ENCODE results near the gene XPR1. TPM values are rescaled to one million over a fixed set of nuclear protein-coding genes. Genes with fewer than 3 reads are reported as not detected.

Gene XPR1
- total RNA-seq, 1 donor: 25.7 TPM

DNA sequence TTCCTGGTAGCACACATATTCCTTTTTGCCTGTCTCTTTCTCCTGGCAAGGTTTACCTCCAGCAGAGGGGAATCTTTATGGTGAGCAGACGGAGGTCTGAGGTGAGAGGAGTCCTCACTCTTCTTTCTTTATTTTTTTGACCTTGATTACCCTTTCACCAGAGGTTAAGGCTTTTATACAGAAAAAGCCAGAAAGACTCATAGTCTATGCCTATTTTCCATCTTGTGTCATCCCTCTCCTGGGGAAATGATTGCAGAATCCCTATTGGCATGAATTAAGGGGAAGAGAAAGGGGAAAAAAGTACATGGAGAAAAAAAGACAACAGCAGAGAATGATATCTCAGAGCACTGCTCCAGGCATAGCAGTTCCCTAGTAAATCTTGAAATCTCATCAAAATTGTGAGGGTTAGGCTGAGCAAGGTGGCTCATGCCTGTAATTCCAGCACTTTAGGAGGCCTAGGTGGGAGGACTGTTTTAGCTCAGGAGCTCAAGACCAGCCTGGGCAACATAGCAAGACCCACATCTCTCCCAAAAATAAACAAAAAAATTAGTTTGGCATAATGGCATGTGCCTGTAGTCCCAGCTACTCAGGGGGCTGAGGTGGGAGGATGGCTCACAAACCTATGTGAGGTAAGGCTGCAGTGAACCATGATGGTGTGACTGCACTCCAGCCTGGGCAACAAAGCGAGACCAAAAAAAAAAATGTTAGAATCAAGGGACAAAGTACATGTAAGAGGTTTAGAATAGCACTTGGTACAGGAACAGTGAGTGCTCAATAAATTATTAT lies 1.2 kb upstream of the XPR1 start:
- TF ChIP-seq, protein P1, sequence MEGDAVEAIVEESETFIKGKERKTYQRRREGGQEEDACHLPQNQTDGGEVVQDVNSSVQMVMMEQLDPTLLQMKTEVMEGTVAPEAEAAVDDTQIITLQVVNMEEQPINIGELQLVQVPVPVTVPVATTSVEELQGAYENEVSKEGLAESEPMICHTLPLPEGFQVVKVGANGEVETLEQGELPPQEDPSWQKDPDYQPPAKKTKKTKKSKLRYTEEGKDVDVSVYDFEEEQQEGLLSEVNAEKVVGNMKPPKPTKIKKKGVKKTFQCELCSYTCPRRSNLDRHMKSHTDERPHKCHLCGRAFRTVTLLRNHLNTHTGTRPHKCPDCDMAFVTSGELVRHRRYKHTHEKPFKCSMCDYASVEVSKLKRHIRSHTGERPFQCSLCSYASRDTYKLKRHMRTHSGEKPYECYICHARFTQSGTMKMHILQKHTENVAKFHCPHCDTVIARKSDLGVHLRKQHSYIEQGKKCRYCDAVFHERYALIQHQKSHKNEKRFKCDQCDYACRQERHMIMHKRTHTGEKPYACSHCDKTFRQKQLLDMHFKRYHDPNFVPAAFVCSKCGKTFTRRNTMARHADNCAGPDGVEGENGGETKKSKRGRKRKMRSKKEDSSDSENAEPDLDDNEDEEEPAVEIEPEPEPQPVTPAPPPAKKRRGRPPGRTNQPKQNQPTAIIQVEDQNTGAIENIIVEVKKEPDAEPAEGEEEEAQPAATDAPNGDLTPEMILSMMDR (IDR thresholded peaks at IDR 0.05; ENCODE audit: extremely low read depth, low read depth, low read length): no peak
- Histone ChIP-seq H3K79me2 (ENCODE audit: insufficient read depth, low read length) (peaks cover 33% of the 10 kb centered on the region), H3K4me2 (ENCODE audit: insufficient read depth, low read length) (no peak overlapping the region), H3K27ac (ENCODE audit: low read depth, low read length) (no peak overlapping the region), H3K27me3 (ENCODE audit: insufficient read depth, low read length) (peaks cover 3% of the 10 kb centered on the region), H4K20me1 (ENCODE audit: insufficient read depth, low read length) (peaks cover 14% of the 10 kb centered on the region), H3K9me3 (ENCODE audit: low read depth, low read length) (no peaks in the 10 kb centered on the region), H3K4me1 (ENCODE audit: insufficient read depth, low read length) (peaks cover 31% of the 10 kb centered on the region), H2AFZ (ENCODE audit: low read length) (no peak overlapping the region), H3K36me3 (ENCODE audit: insufficient read depth, low read length) (no peaks in the 10 kb centered on the region), H3K4me3 (ENCODE audit: insufficient read depth, low read length) (no peak overlapping the region)
- DNase-seq (ENCODE audit: insufficient read length, low spot score, missing footprints): peak; percentile 34

DNA sequence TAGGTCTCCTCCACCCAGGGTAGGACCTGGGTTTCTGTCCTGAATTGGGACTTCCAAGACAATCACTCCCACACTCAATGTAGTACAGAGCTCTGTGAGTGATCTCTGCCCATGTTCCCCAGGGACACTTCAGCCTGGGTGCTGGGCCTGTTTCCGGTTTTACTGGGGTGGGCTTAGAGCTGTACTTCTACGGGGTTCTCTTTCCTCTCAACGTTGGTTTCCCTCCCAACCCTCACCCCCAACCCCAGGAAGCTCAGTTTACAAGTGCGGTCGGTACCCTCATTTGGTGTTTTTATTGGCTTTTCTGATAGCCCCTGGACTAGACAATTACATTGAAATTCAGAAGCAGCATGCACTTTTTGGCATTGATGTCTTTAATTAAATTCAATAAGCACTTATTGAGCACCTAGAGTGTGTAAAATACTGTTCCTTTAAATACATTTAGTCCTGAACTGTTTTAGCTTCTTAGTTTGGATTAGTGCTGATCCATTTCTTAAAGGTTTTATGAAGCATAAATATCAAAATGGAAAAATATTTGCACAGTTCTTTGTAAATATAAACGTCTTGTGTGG lies 542 bp upstream of the XPR1 start:
- Histone ChIP-seq H3K36me3 (ENCODE audit: insufficient read depth, low read length) (no peaks in the 10 kb centered on the region), H3K4me2 (ENCODE audit: insufficient read depth, low read length) (no peak overlapping the region), H3K27me3 (ENCODE audit: insufficient read depth, low read length) (peaks cover under 1% of the 10 kb centered on the region), H3K27ac (ENCODE audit: low read depth, low read length) (no peak overlapping the region), H2AFZ (ENCODE audit: low read length) (no peak overlapping the region), H3K4me1 (ENCODE audit: insufficient read depth, low read length) (peaks cover 31% of the 10 kb centered on the region), H3K9me3 (ENCODE audit: low read depth, low read length) (no peaks in the 10 kb centered on the region), H4K20me1 (ENCODE audit: insufficient read depth, low read length) (peaks cover 20% of the 10 kb centered on the region), H3K4me3 (ENCODE audit: insufficient read depth, low read length) (no peak overlapping the region), H3K79me2 (ENCODE audit: insufficient read depth, low read length) (peaks cover 34% of the 10 kb centered on the region)
- TF ChIP-seq, protein P1 (IDR thresholded peaks at IDR 0.05; ENCODE audit: extremely low read depth, low read depth, low read length): no peak
- DNase-seq (ENCODE audit: insufficient read length, low spot score, missing footprints): no peak

DNA sequence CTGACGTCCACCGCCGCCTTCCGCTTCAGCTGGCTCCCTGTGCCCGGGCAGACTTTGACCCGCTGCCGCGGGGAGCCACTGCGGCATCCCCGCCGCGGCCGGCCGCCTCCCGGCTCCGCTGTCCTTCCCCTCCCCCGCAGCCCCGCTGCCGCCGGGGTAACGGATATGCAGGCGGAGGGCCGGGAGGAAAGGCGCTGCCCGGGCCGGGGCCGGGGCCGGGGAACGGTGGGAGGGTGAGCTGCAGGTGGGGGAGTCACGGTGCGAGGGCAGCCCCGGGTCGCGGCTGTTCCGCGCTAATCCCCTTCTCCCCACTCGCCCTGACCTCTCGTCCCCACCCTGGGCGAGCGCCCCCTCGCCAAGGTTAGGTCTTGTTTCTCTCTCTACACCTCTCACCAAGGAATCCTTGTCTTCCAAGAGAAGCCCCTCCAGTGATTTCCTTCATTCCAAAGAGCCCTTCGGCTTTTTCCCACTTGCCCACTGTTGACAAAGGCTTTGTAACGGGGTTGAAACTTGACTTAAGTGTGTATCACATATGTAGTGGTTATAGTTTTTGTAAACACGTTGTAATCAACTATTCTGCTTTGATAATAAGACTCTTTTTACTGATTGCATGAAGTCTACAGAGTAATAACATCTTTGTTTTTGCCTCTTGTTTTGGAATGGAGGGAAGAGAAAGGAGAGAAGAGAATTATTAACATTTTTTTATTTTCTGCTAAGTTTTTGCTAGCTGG lies 669 bp downstream of the XPR1 start:
- Histone ChIP-seq H3K79me2 (ENCODE audit: insufficient read depth, low read length) (peaks cover 40% of the 10 kb centered on the region), H4K20me1 (ENCODE audit: insufficient read depth, low read length) (peaks cover 20% of the 10 kb centered on the region), H3K4me3 (ENCODE audit: insufficient read depth, low read length) (peak overlapping the region; percentile 96), H3K4me2 (ENCODE audit: insufficient read depth, low read length) (peak overlapping the region; percentile 92), H3K27ac (ENCODE audit: low read depth, low read length) (peak overlapping the region; percentile 68), H3K4me1 (ENCODE audit: insufficient read depth, low read length) (peaks cover 31% of the 10 kb centered on the region), H3K9me3 (ENCODE audit: low read depth, low read length) (no peaks in the 10 kb centered on the region), H2AFZ (ENCODE audit: low read length) (peak overlapping the region; percentile 98), H3K27me3 (ENCODE audit: insufficient read depth, low read length) (no peaks in the 10 kb centered on the region), H3K36me3 (ENCODE audit: insufficient read depth, low read length) (no peaks in the 10 kb centered on the region)
- DNase-seq (ENCODE audit: insufficient read length, low spot score, missing footprints): peak; percentile 90
- TF ChIP-seq, protein P1 (IDR thresholded peaks at IDR 0.05; ENCODE audit: extremely low read depth, low read depth, low read length): no peak
